GM13977 (cell line): ENCODE results near the gene ATXN2.
"Not testable (repeated sequence)": the region's sequence is repeated elsewhere in the genome, so short reads cannot be mapped to it uniquely, and the experiment has no call there.

Experiments
- DNase-seq: peaks from one replicate; pipeline ENCODE4 v3.0.0; 2012; ENCODE audit warnings: low spot score
- CTCF ChIP-seq: IDR thresholded peaks from 2 replicates; pipeline ENCODE4 v1.5.1; 2012; ENCODE audit warnings: mild to moderate bottlenecking, control low read depth; ENCODE audit not compliant: insufficient read depth; ENCODE audit errors: extremely low read depth, missing control alignments
- in situ Hi-C: fragments of 300-500 bp; cut with MboI; formaldehyde crosslinking; loops from one replicate; pipeline ENCODE4 v1.12.0; 2022; ENCODE audit warnings: low sequenced_read_pairs, low pct_unique_long_range_greater_than_20kb, mixed read lengths, inconsistent platforms; ENCODE audit not compliant: unreplicated experiment

The ATXN2 gene

GRCh38 chr12:111521801-111522200 is 77.3 kb downstream of the ATXN2 start:
- in situ Hi-C loops: no loop called here
- no peak for DNase-seq
- TF ChIP-seq CTCF: no peak

- DNase-seq: no peak
- in situ Hi-C loops: no loop called here
Observed at GRCh38 chr12:111519937-111520336, 79.2 kb downstream of the ATXN2 start.

GRCh38 chr12:111519083-111519482 is 80.0 kb downstream of the ATXN2 start:
- in situ Hi-C loops: no loop called here
- no peak for TF ChIP-seq CTCF

More at GRCh38 chr12:111519937-111520336, 79.2 kb downstream of the ATXN2 start:
- no peak for TF ChIP-seq CTCF

GRCh38 chr12:111507719-111508118 is 91.4 kb downstream of the ATXN2 start:
- in situ Hi-C loops, DNase-seq: not testable (repeated sequence)

More at GRCh38 chr12:111519083-111519482, 80.0 kb downstream of the ATXN2 start:
- DNase-seq: no peak

- DNase-seq, in situ Hi-C loops: not testable (repeated sequence)
Observed at GRCh38 chr12:111507258-111507657, 91.9 kb downstream of the ATXN2 start.

DNA sequence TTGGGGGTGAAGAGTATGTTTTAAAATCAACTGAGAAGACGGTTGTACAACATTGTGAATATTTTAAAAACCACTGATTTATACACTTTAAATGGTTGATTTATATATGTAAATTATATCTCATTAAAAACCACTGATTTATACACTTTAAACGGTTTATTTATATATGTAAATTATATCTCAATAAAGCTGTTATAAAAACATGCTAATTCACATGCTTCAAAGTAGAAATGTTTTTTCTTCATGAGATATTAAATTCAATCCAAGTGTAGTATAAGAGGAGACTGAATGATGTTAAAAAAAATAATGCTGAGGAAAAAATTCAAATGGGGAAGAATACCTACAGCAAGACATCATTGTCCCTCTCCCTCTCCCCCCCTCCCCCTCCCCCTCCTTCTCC is 92.9 kb downstream of the ATXN2 start:
- TF ChIP-seq CTCF: no peak
- in situ Hi-C loops: no loop called here
- DNase-seq: no peak

GRCh38 chr12:111505601-111506036 is 93.5 kb downstream of the ATXN2 start:
- DNase-seq: no peak
- TF ChIP-seq CTCF: no peak
- in situ Hi-C loops: no loop called here

- in situ Hi-C loops: no loop called here
- no peak for DNase-seq
- TF ChIP-seq CTCF: no peak
Observed at GRCh38 chr12:111503116-111503515, 96.0 kb downstream of the ATXN2 start.
